Fibroblast of peridontal ligament (primary cell): Measurements from ENCODE around the gene EED.
A peak's percentile ranks its signal among the peaks of the same experiment; 100 is the strongest.

Experiments used
- DNase-seq: peaks from one replicate; pipeline ENCODE4 v3.0.0-alpha.2; 2010; ENCODE audit errors: extremely low read depth

The EED gene

GRCh38 chr11:86247608-86248007 is 3.1 kb downstream of the EED start:
- DNase-seq, result no peak

- DNase-seq, result no peak
Measured at GRCh38 chr11:86248609-86249008, 4.1 kb downstream of the EED start.

- no peak for DNase-seq
Measured at GRCh38 chr11:86249307-86250098, 5.0 kb downstream of the EED start.

- peak; percentile 19 for DNase-seq
Measured at GRCh38 chr11:86251345-86251744, 6.8 kb downstream of the EED start.

GRCh38 chr11:86255896-86256295 is 11.3 kb downstream of the EED start:
- no peak for DNase-seq

GRCh38 chr11:86256608-86257007 is 12.1 kb downstream of the EED start:
- DNase-seq, result no peak

GRCh38 chr11:86257446-86257845 is 12.9 kb downstream of the EED start:
- DNase-seq, result no peak

GRCh38 chr11:86259730-86260129 is 15.2 kb downstream of the EED start:
- no peak for DNase-seq

GRCh38 chr11:86261328-86261727 is 16.8 kb downstream of the EED start:
- DNase-seq, result no peak

GRCh38 chr11:86262387-86262786 is 17.8 kb downstream of the EED start:
- no peak for DNase-seq

GRCh38 chr11:86264649-86265048 is 20.1 kb downstream of the EED start:
- no peak for DNase-seq

GRCh38 chr11:86265194-86265593 is 20.6 kb downstream of the EED start:
- no peak for DNase-seq

GRCh38 chr11:86269645-86270044 is 25.1 kb downstream of the EED start:
- no peak for DNase-seq

GRCh38 chr11:86274503-86274902 is 29.9 kb downstream of the EED start:
- no peak for DNase-seq

GRCh38 chr11:86274999-86275398 is 30.4 kb downstream of the EED start:
- DNase-seq, result no peak

- DNase-seq, result no peak
Measured at GRCh38 chr11:86275493-86276370, 31.2 kb downstream of the EED start.

- peak; percentile 18 for DNase-seq
Measured at GRCh38 chr11:86277741-86278140, 33.2 kb downstream of the EED start.

GRCh38 chr11:86278226-86278625 is 33.7 kb downstream of the EED start:
- no peak for DNase-seq

- no peak for DNase-seq
Measured at GRCh38 chr11:86279747-86280146, 35.2 kb downstream of the EED start.

- no peak for DNase-seq
Measured at GRCh38 chr11:86287468-86287796, 42.9 kb downstream of the EED start.

GRCh38 chr11:86288776-86289507 is 44.4 kb downstream of the EED start:
- peak; percentile 10 for DNase-seq

- DNase-seq, result peak; percentile 20
Measured at GRCh38 chr11:86289508-86290280, 45.1 kb downstream of the EED start.
